K562 (cell line): ENCODE results near the gene FBXW2. TPM values are rescaled to one million over a fixed set of nuclear protein-coding genes. Genes with fewer than 3 reads are reported as not detected.
A peak's percentile ranks its signal among the peaks of the same experiment; 100 is the strongest.

Experiments
- ADNP ChIP-seq: fragments of 200-800 bp; sonication (Bioruptor generic); IDR thresholded peaks from 2 replicates; pipeline ENCODE4 v1.6.1; 2016; ENCODE audit warnings: missing genetic modification characterization, missing compliant biosample characterization
- BCOR ChIP-seq: fragments of 450-650 bp; IDR thresholded peaks from 2 replicates; pipeline ENCODE4 v1.6.1; 2016
- C11orf30 ChIP-seq: fragments of 450-650 bp; IDR thresholded peaks from 2 replicates; pipeline ENCODE4 v1.6.1; 2016; ENCODE audit warnings: low read depth, mild to moderate bottlenecking
- CC2D1A ChIP-seq: fragments of 450-650 bp; IDR thresholded peaks from 2 replicates; pipeline ENCODE4 v1.6.1; 2017; ENCODE audit warnings: mild to moderate bottlenecking
- CHD1 ChIP-seq: fragments of 200-600 bp; sonication (generic); IDR thresholded peaks from one replicate; pipeline ENCODE4 v1.6.1; 2012; ENCODE audit warnings: mild to moderate bottlenecking, moderate library complexity, low read length, inconsistent platforms
- ELF2 ChIP-seq: fragments of 250-450 bp; sonication (Bioruptor Pico); IDR thresholded peaks from 2 replicates; pipeline ENCODE4 v1.5.0; 2021; ENCODE audit warnings: mild to moderate bottlenecking
- HIVEP1 ChIP-seq: fragments of 250-450 bp; sonication (Bioruptor Pico); IDR thresholded peaks from 2 replicates; pipeline ENCODE4 v1.4.0; 2020; ENCODE audit warnings: mild to moderate bottlenecking
- MAFG ChIP-seq: fragments of 450-650 bp; conservative IDR thresholded peaks from 2 replicates; pipeline ENCODE4 v1.6.1; 2016; ENCODE audit warnings: missing genetic modification characterization, missing compliant biosample characterization
- MCM2 ChIP-seq: fragments of 450-650 bp; IDR thresholded peaks from 2 replicates; pipeline ENCODE4 v1.6.1; 2017; ENCODE audit warnings: low read depth, mild to moderate bottlenecking
- MECOM ChIP-seq: fragments of 250-450 bp; sonication (Bioruptor Pico); IDR thresholded peaks from 2 replicates; pipeline ENCODE4 v1.8.0; 2022; ENCODE audit warnings: inconsistent platforms
- PTTG1 ChIP-seq: fragments of 450-650 bp; IDR thresholded peaks from 2 replicates; pipeline ENCODE4 v1.6.1; 2016; ENCODE audit warnings: low read depth, mild to moderate bottlenecking, missing genetic modification characterization, missing compliant biosample characterization
- U2AF2 ChIP-seq: fragments of 200-400 bp; formaldehyde crosslinking; optimal IDR thresholded peaks from 2 replicates; pipeline ENCODE3; 2017; ENCODE audit warnings: low read depth, mild to moderate bottlenecking, low read length
- ZNF239 ChIP-seq: fragments of 250-450 bp; sonication (Bioruptor Pico); IDR thresholded peaks from 2 replicates; pipeline ENCODE4 v1.4.0; 2020; ENCODE audit warnings: mild to moderate bottlenecking
- ZNF253 ChIP-seq: fragments of 250-450 bp; sonication (Bioruptor Pico); conservative IDR thresholded peaks from 2 replicates; pipeline ENCODE4 v1.6.1; 2021; ENCODE audit warnings: mild to moderate bottlenecking
- ZNF561 ChIP-seq: fragments of 450-650 bp; formaldehyde crosslinking; conservative IDR thresholded peaks from 2 replicates; pipeline ENCODE4 v1.4.0; 2020; ENCODE audit warnings: mild to moderate bottlenecking, moderate library complexity
- ZNF586 ChIP-seq: fragments of 450-650 bp; formaldehyde crosslinking; conservative IDR thresholded peaks from 2 replicates; pipeline ENCODE4 v1.4.0; 2020; ENCODE audit warnings: mild to moderate bottlenecking, moderate library complexity
- ZNF780A ChIP-seq: fragments of 250-450 bp; sonication (Bioruptor Pico); IDR thresholded peaks from 2 replicates; pipeline ENCODE4 v1.5.0; 2021; ENCODE audit warnings: mild to moderate bottlenecking
- polyA plus RNA-seq, 8 experiments: library from polyadenylated mRNA; depleted of rRNA in 4 of 8; stranded (reverse) in 5 of 8; unstranded in 3 of 8; fragments of >200 nt; fragmentation: Nextera tagmentation in 2 of 8; fragmentation: Illumina TruSeq in 1 of 8; extraction: Ambion mirVana in 2 of 8; extraction: Trizol in 1 of 8; gene quantifications; 2 replicates each; pipeline versions ENCODE4 v1.2.1 to v1.2.3, GENCODE V29; 2011 to 2014; ENCODE audit warnings: inconsistent platforms in 1 of 8, missing spikeins in 1 of 8
- total RNA-seq, 7 experiments: library from RNA; depleted of rRNA in 6 of 7; stranded (reverse); fragments of >200 nt in 6 of 7; fragmentation: Illumina TruSeq in 2 of 7; extraction: Trizol in 2 of 7; gene quantifications; 2 replicates each; pipeline versions ENCODE4 v1.2.1 to v1.2.3, GENCODE V29; 2011 to 2021; ENCODE audit warnings: low replicate concordance in 1 of 7
- TF ChIP-seq, protein P1 (sequence below): fragments of 150-350 bp; conservative IDR thresholded peaks from 2 replicates; pipeline ENCODE4 v1.6.1; 2014; ENCODE audit warnings: low read length
- TF ChIP-seq, protein P2 (sequence below), 3 experiments: IDR thresholded peaks in 2 of 3; conservative IDR thresholded peaks in 1 of 3; 2 replicates each; pipeline ENCODE4 v1.5.1; 2011 to 2012; ENCODE audit warnings: low read length in 3 of 3, mild to moderate bottlenecking in 3 of 3, control low read depth in 2 of 3, improper control_type of control experiment in 1 of 3, inconsistent platforms in 1 of 3, low read depth in 1 of 3, mixed read lengths in 1 of 3, moderate library complexity in 1 of 3; ENCODE audit not compliant: insufficient read depth in 2 of 3
- TF ChIP-seq, protein P3 (sequence below): fragments of 450-650 bp; formaldehyde crosslinking; IDR thresholded peaks from 2 replicates; pipeline ENCODE4 v1.4.0; 2022; ENCODE audit warnings: missing genetic modification characterization
- TF ChIP-seq, protein P4 (sequence below): fragments of 250-450 bp; sonication (Bioruptor Pico); IDR thresholded peaks from 2 replicates; pipeline ENCODE4 v1.5.0; 2022; ENCODE audit warnings: mild to moderate bottlenecking

FBXW2 gene
- total and polyA plus RNA-seq, 9 of the 15 experiments (the other 6 are each of a cell fraction or from before 2014, with no cell fraction given) = 2.5 to 57.8 (median 28.1) TPM

DNA sequence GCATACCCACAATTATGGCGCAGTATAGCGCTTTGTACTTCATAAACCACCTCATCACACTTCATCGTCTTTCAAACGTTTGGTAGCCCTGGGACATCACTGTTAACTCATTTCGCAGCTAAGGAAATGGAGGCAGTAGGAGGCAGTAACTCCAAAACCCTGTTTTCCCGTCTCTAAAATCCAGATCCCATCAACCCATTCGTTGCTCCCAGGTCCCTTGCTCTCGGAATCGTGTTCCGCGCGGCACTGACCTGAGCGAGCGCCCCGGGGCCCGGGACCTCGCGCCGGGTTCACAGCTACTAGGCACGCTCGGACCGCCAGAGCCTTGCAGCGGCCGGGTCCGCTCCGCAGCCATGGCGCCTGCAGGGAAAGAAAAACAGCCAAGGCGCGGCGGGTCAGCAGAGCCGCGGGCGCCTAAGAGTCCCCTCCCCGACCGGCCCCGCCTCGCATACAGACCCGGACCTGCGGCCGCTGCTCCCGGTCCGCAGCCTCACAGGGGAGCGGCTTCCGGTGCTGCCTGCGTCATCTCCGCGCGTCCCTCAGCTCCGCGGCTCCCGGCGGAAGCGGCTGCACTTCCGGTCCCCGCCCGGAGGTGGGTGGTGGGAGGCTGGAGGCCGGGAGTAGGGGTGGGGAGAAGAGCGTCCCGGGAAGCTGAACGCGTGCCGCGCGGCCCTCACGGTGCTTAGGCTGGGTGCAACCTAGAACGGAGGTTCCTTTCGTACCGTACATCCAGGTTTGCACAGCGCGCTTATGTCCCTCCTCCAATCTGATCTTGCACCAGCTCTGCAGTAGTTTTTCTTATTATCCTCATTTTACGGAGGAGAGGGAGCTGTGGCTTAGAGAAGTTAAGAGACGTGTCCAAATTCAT, at the start of gene FBXW2 (continued):
- TF ChIP-seq, protein P1, sequence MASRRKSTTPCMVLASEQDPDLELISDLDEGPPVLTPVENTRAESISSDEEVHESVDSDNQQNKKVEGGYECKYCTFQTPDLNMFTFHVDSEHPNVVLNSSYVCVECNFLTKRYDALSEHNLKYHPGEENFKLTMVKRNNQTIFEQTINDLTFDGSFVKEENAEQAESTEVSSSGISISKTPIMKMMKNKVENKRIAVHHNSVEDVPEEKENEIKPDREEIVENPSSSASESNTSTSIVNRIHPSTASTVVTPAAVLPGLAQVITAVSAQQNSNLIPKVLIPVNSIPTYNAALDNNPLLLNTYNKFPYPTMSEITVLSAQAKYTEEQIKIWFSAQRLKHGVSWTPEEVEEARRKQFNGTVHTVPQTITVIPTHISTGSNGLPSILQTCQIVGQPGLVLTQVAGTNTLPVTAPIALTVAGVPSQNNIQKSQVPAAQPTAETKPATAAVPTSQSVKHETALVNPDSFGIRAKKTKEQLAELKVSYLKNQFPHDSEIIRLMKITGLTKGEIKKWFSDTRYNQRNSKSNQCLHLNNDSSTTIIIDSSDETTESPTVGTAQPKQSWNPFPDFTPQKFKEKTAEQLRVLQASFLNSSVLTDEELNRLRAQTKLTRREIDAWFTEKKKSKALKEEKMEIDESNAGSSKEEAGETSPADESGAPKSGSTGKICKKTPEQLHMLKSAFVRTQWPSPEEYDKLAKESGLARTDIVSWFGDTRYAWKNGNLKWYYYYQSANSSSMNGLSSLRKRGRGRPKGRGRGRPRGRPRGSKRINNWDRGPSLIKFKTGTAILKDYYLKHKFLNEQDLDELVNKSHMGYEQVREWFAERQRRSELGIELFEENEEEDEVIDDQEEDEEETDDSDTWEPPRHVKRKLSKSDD = peak; percentile 18; the same call in 1 of the 2 replicates
- no peak for TF ChIP-seq MCM2
- no peak for TF ChIP-seq PTTG1 (tag)
- TF ChIP-seq ZNF586 (CRISPR knock-in tag) = no peak; the same call in 1 of the 2 replicates
- TF ChIP-seq CC2D1A = no peak; the same call in 1 of the 2 replicates
- no peak; the same call in 1 of the 2 replicates for TF ChIP-seq BCOR
- peak; percentile 32; the same call in 1 of the 2 replicates for TF ChIP-seq ZNF780A (CRISPR knock-in tag)
- TF ChIP-seq ZNF253 (CRISPR knock-in tag) = no peak
- TF ChIP-seq MECOM (CRISPR knock-in tag) = 0 out of 2 replicates have a peak, but pooled peaks have one; percentile 7
- TF ChIP-seq, protein P2, sequence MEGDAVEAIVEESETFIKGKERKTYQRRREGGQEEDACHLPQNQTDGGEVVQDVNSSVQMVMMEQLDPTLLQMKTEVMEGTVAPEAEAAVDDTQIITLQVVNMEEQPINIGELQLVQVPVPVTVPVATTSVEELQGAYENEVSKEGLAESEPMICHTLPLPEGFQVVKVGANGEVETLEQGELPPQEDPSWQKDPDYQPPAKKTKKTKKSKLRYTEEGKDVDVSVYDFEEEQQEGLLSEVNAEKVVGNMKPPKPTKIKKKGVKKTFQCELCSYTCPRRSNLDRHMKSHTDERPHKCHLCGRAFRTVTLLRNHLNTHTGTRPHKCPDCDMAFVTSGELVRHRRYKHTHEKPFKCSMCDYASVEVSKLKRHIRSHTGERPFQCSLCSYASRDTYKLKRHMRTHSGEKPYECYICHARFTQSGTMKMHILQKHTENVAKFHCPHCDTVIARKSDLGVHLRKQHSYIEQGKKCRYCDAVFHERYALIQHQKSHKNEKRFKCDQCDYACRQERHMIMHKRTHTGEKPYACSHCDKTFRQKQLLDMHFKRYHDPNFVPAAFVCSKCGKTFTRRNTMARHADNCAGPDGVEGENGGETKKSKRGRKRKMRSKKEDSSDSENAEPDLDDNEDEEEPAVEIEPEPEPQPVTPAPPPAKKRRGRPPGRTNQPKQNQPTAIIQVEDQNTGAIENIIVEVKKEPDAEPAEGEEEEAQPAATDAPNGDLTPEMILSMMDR (IDR thresholded peaks at IDR 0.05 in 2 of 3, conservative IDR thresholded peaks at IDR 0.05 in 1 of 3; ENCODE audit: insufficient read depth in 2 of 3, low read depth in 1 of 3, low read length in 3 of 3) = peak in 1 of 3 experiments; percentile 5; a peak in 1 of 6 replicates
- no peak for TF ChIP-seq ADNP (tag)
- TF ChIP-seq CHD1 = peak; percentile 44
- peak; percentile 29; the same call in 1 of the 2 replicates for TF ChIP-seq ZNF239 (CRISPR knock-in tag)
- TF ChIP-seq ELF2 (CRISPR knock-in tag) = peak; percentile 97
- peak; percentile 98 for TF ChIP-seq C11orf30
- no peak for TF ChIP-seq U2AF2
- TF ChIP-seq, protein P3, sequence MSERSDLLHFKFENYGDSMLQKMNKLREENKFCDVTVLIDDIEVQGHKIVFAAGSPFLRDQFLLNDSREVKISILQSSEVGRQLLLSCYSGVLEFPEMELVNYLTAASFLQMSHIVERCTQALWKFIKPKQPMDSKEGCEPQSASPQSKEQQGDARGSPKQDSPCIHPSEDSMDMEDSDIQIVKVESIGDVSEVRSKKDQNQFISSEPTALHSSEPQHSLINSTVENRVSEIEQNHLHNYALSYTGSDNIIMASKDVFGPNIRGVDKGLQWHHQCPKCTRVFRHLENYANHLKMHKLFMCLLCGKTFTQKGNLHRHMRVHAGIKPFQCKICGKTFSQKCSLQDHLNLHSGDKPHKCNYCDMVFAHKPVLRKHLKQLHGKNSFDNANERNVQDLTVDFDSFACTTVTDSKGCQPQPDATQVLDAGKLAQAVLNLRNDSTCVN = peak; percentile 11; the same call in 1 of the 2 replicates
- TF ChIP-seq HIVEP1 (CRISPR knock-in tag) = peak; percentile 84
- TF ChIP-seq MAFG (tag) = no peak
- TF ChIP-seq, protein P4, sequence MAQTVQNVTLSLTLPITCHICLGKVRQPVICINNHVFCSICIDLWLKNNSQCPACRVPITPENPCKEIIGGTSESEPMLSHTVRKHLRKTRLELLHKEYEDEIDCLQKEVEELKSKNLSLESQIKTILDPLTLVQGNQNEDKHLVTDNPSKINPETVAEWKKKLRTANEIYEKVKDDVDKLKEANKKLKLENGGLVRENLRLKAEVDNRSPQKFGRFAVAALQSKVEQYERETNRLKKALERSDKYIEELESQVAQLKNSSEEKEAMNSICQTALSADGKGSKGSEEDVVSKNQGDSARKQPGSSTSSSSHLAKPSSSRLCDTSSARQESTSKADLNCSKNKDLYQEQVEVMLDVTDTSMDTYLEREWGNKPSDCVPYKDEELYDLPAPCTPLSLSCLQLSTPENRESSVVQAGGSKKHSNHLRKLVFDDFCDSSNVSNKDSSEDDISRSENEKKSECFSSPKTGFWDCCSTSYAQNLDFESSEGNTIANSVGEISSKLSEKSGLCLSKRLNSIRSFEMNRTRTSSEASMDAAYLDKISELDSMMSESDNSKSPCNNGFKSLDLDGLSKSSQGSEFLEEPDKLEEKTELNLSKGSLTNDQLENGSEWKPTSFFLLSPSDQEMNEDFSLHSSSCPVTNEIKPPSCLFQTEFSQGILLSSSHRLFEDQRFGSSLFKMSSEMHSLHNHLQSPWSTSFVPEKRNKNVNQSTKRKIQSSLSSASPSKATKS (CRISPR knock-in tag) = no peak
- TF ChIP-seq ZNF561 (CRISPR knock-in tag) = 0 out of 2 replicates have a peak, but pooled peaks have one; percentile 28
